ENCODE measurements around the gene ATP1A3. TPM values are rescaled to one million over a fixed set of nuclear protein-coding genes. Genes with fewer than 3 reads are reported as not detected.

ATP1A3 gene
- polyA plus RNA-seq, 1 of the 3 experiments (the other 2 are of a cell fraction), result 0.77 TPM

DNA sequence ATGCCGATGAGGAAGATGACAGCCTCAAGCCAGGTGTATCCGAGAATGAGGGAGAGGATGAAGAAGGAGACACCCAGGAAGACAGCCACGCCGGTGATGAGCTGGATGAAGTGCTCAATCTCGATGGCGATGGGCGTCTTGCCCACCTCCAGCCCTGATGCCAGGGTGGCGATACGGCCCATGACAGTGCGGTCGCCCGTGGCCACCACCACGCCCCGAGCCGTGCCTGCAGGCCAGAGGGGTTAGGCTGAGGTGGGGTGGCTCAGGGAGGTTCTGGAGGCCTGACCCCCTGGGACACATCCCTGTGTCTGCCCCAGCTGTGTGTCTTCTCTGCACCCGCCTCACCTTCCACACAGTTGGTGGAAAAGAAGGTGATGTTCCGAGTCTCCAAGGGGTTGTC lies 9.1 kb downstream of the ATP1A3 start:
- no peaks in the 10 kb centered on the region for H3K36me3 ChIP-seq (replicated peaks in 1 of 2; ENCODE audit: control insufficient read depth in 1 of 2, insufficient read depth in 2 of 2, low read length in 1 of 2)
- H3K4me2 ChIP-seq, result no peak overlapping the region
- no peaks in the 10 kb centered on the region for H3K4me1 ChIP-seq (ENCODE audit: control insufficient read depth in 1 of 2, insufficient read depth in 2 of 2, low read depth in 1 of 2, low read length in 1 of 2)
- no peaks in the 10 kb centered on the region for H3F3A ChIP-seq (replicated peaks; ENCODE audit: insufficient read depth)
- no peaks in the 10 kb centered on the region for H3K9me2 ChIP-seq
- no peaks in the 10 kb centered on the region for H3K27me3 ChIP-seq (ENCODE audit: insufficient read depth)
- DNase-seq, result no peak
- no peaks in the 10 kb centered on the region for H3K79me2 ChIP-seq (ENCODE audit: insufficient read depth)
- H2AFZ ChIP-seq (ENCODE audit: low read depth), result no peak overlapping the region
- no peaks in the 10 kb centered on the region for H4K20me1 ChIP-seq (ENCODE audit: insufficient read depth)
- TF ChIP-seq SIN3A (IDR thresholded peaks at IDR 0.05; ENCODE audit: borderline replicate concordance, low read depth, low read length), result no peak
- no peak for TF ChIP-seq RCOR1 (IDR thresholded peaks at IDR 0.05; ENCODE audit: low read length)
- no peak for TF ChIP-seq JUND (IDR thresholded peaks at IDR 0.05)
- no peak for TF ChIP-seq CHD2 (IDR thresholded peaks at IDR 0.05; ENCODE audit: low read length, partially characterized antibody)
- no peak for TF ChIP-seq NRF1 (IDR thresholded peaks at IDR 0.05; ENCODE audit: low read depth, low read length)
- TF ChIP-seq RAD21 (IDR thresholded peaks at IDR 0.05; ENCODE audit: low read length), result no peak
- TF ChIP-seq FOXM1 (IDR thresholded peaks at IDR 0.05; ENCODE audit: low read depth), result no peak
- TF ChIP-seq, protein P1, sequence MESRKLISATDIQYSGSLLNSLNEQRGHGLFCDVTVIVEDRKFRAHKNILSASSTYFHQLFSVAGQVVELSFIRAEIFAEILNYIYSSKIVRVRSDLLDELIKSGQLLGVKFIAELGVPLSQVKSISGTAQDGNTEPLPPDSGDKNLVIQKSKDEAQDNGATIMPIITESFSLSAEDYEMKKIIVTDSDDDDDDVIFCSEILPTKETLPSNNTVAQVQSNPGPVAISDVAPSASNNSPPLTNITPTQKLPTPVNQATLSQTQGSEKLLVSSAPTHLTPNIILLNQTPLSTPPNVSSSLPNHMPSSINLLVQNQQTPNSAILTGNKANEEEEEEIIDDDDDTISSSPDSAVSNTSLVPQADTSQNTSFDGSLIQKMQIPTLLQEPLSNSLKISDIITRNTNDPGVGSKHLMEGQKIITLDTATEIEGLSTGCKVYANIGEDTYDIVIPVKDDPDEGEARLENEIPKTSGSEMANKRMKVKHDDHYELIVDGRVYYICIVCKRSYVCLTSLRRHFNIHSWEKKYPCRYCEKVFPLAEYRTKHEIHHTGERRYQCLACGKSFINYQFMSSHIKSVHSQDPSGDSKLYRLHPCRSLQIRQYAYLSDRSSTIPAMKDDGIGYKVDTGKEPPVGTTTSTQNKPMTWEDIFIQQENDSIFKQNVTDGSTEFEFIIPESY (IDR thresholded peaks at IDR 0.05; ENCODE audit: borderline replicate concordance, low read depth), result no peak
- TF ChIP-seq, protein P2, sequence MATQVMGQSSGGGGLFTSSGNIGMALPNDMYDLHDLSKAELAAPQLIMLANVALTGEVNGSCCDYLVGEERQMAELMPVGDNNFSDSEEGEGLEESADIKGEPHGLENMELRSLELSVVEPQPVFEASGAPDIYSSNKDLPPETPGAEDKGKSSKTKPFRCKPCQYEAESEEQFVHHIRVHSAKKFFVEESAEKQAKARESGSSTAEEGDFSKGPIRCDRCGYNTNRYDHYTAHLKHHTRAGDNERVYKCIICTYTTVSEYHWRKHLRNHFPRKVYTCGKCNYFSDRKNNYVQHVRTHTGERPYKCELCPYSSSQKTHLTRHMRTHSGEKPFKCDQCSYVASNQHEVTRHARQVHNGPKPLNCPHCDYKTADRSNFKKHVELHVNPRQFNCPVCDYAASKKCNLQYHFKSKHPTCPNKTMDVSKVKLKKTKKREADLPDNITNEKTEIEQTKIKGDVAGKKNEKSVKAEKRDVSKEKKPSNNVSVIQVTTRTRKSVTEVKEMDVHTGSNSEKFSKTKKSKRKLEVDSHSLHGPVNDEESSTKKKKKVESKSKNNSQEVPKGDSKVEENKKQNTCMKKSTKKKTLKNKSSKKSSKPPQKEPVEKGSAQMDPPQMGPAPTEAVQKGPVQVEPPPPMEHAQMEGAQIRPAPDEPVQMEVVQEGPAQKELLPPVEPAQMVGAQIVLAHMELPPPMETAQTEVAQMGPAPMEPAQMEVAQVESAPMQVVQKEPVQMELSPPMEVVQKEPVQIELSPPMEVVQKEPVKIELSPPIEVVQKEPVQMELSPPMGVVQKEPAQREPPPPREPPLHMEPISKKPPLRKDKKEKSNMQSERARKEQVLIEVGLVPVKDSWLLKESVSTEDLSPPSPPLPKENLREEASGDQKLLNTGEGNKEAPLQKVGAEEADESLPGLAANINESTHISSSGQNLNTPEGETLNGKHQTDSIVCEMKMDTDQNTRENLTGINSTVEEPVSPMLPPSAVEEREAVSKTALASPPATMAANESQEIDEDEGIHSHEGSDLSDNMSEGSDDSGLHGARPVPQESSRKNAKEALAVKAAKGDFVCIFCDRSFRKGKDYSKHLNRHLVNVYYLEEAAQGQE (IDR thresholded peaks at IDR 0.05; ENCODE audit: low read depth, low read length), result no peak
- no peak for TF ChIP-seq YY1 (IDR thresholded peaks at IDR 0.05; ENCODE audit: low read depth)
- no peak for TF ChIP-seq GABPA (IDR thresholded peaks at IDR 0.05; ENCODE audit: low read depth)
- no peak for TF ChIP-seq TCF12 (IDR thresholded peaks at IDR 0.05)
- no peak for TF ChIP-seq RXRA (IDR thresholded peaks at IDR 0.05; ENCODE audit: borderline replicate concordance, low read depth)
- no peak for TF ChIP-seq TEAD4 (IDR thresholded peaks at IDR 0.05; ENCODE audit: borderline replicate concordance, insufficient read depth)
- H3K9ac ChIP-seq, result no peak overlapping the region
- no peak overlapping the region for H3K27ac ChIP-seq (ENCODE audit: low read depth in 2 of 2, low read length in 1 of 2)
- ChIA-PET CTCF (interaction anchor here (1.3 kb wide), 1 partner anchor 14 kb away, joined by 4 read pairs; no protein-coding TSS in a partner anchor), POLR2A (no interaction called here)
- WGBS (ENCODE audit: low lambda C conversion rate), result 78% methylated on average over 15 of the region's 17 CpGs
- no peaks in the 10 kb centered on the region for H3K9me3 ChIP-seq
- no peak overlapping the region for H3K4me3 ChIP-seq (ENCODE audit: low read depth in 2 of 2, low read length in 1 of 2)

DNA sequence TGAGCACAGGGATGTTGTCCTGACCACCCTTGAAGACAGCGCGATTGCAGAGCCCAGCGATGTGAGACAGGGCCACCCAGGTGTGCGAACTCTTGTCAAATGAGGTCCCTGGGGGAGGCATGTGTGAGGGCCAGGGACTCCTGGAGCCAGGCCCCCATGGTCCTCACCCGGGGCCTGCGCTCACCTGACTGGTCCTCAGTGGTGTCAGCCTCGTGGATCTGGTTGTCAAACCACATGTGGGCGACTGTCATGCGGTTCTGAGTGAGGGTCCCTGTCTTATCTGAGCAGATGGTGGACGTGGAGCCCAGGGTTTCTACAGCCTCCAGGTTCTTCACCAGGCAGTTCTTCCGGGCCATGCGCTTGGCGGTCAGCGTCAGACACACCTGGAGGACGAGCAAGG lies 12.3 kb downstream of the ATP1A3 start:
- POLR2A ChIA-PET, result no interaction called here
- TF ChIP-seq NRF1 (IDR thresholded peaks at IDR 0.05; ENCODE audit: low read depth, low read length) (no peak), TAF1 (IDR thresholded peaks at IDR 0.05; ENCODE audit: borderline replicate concordance, low read depth, low read length) (no peak), FOXM1 (IDR thresholded peaks at IDR 0.05; ENCODE audit: low read depth) (no peak), EZH2phosphoT487 (IDR thresholded peaks at IDR 0.05; ENCODE audit: borderline replicate concordance, low read depth) (no peak), RFX5 (IDR thresholded peaks at IDR 0.05; ENCODE audit: low read length) (no peak), TEAD4 (IDR thresholded peaks at IDR 0.05; ENCODE audit: borderline replicate concordance, insufficient read depth) (no peak), SIN3A (IDR thresholded peaks at IDR 0.05; ENCODE audit: borderline replicate concordance, low read depth, low read length) (no peak), FOXJ3 (CRISPR knock-in tag; IDR thresholded peaks at IDR 0.05) (no peak)
- TF ChIP-seq, protein P3, sequence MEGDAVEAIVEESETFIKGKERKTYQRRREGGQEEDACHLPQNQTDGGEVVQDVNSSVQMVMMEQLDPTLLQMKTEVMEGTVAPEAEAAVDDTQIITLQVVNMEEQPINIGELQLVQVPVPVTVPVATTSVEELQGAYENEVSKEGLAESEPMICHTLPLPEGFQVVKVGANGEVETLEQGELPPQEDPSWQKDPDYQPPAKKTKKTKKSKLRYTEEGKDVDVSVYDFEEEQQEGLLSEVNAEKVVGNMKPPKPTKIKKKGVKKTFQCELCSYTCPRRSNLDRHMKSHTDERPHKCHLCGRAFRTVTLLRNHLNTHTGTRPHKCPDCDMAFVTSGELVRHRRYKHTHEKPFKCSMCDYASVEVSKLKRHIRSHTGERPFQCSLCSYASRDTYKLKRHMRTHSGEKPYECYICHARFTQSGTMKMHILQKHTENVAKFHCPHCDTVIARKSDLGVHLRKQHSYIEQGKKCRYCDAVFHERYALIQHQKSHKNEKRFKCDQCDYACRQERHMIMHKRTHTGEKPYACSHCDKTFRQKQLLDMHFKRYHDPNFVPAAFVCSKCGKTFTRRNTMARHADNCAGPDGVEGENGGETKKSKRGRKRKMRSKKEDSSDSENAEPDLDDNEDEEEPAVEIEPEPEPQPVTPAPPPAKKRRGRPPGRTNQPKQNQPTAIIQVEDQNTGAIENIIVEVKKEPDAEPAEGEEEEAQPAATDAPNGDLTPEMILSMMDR (IDR thresholded peaks at IDR 0.05), result no peak
- TF ChIP-seq, protein P4, sequence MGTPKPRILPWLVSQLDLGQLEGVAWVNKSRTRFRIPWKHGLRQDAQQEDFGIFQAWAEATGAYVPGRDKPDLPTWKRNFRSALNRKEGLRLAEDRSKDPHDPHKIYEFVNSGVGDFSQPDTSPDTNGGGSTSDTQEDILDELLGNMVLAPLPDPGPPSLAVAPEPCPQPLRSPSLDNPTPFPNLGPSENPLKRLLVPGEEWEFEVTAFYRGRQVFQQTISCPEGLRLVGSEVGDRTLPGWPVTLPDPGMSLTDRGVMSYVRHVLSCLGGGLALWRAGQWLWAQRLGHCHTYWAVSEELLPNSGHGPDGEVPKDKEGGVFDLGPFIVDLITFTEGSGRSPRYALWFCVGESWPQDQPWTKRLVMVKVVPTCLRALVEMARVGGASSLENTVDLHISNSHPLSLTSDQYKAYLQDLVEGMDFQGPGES (IDR thresholded peaks at IDR 0.05; ENCODE audit: low read depth, low read length), result no peak

More for the DNA sequence above, 12.3 kb downstream of the ATP1A3 start:
- H3K27me3 ChIP-seq (ENCODE audit: insufficient read depth), result no peaks in the 10 kb centered on the region
- H3K9me3 ChIP-seq, result no peaks in the 10 kb centered on the region
- H4K20me1 ChIP-seq (ENCODE audit: insufficient read depth), result no peaks in the 10 kb centered on the region
- H2AFZ ChIP-seq (ENCODE audit: low read depth), result no peak overlapping the region
- no peak for DNase-seq
- H3K4me1 ChIP-seq (ENCODE audit: control insufficient read depth in 1 of 2, insufficient read depth in 2 of 2, low read depth in 1 of 2, low read length in 1 of 2), result no peaks in the 10 kb centered on the region
- H3K27ac ChIP-seq (ENCODE audit: low read depth in 2 of 2, low read length in 1 of 2), result no peak overlapping the region
- H3K4me3 ChIP-seq (ENCODE audit: low read depth in 2 of 2, low read length in 1 of 2), result no peak overlapping the region
- no peak overlapping the region for H3K4me2 ChIP-seq
- CTCF ChIA-PET, result interaction anchor here (1.1 kb wide), 1 partner anchor 12 kb away, joined by 3 read pairs; the partner anchor contains the start of gene ATP1A3
- no peaks in the 10 kb centered on the region for H3K9me2 ChIP-seq
- no peaks in the 10 kb centered on the region for H3K36me3 ChIP-seq (replicated peaks in 1 of 2; ENCODE audit: control insufficient read depth in 1 of 2, insufficient read depth in 2 of 2, low read length in 1 of 2)
- H3K9ac ChIP-seq, result no peak overlapping the region
- no peaks in the 10 kb centered on the region for H3F3A ChIP-seq (replicated peaks; ENCODE audit: insufficient read depth)
- WGBS (ENCODE audit: low lambda C conversion rate), result 91% methylated on average over 10 of the region's 15 CpGs
- no peaks in the 10 kb centered on the region for H3K79me2 ChIP-seq (ENCODE audit: insufficient read depth)

Data from SK-N-SH (cell line).